ENCODE measurements around the gene CCDC185.
"Not testable (repeated sequence)": the region's sequence is repeated elsewhere in the genome, so short reads cannot be mapped to it uniquely, and the experiment has no call there.

CCDC185 gene

DNA sequence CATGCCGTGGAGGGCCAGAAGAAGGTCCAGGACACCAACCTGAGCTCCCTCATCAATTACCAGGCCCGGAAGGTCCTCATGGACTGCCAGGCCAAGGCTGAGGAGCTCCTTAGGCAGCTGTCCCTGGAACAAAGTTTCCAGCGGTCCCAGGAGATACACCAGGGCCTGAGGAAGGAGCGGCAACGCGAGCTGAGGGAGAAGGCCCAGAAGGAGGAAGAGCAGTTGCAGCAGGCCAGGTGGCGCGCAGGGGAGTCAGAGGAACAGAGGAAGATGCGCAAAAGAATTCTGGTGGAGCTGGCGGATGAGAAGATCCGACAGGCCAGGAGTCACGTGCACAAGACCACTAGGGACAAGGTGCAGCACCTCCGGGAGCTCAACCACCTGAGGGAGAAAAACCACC, 1.5 kb downstream of the CCDC185 start:
- no peak for DNase-seq

- not testable (repeated sequence) for DNase-seq
These were observed 6.2 kb downstream of the CCDC185 start for GRCh38 chr1:223399393-223399792.

DNA sequence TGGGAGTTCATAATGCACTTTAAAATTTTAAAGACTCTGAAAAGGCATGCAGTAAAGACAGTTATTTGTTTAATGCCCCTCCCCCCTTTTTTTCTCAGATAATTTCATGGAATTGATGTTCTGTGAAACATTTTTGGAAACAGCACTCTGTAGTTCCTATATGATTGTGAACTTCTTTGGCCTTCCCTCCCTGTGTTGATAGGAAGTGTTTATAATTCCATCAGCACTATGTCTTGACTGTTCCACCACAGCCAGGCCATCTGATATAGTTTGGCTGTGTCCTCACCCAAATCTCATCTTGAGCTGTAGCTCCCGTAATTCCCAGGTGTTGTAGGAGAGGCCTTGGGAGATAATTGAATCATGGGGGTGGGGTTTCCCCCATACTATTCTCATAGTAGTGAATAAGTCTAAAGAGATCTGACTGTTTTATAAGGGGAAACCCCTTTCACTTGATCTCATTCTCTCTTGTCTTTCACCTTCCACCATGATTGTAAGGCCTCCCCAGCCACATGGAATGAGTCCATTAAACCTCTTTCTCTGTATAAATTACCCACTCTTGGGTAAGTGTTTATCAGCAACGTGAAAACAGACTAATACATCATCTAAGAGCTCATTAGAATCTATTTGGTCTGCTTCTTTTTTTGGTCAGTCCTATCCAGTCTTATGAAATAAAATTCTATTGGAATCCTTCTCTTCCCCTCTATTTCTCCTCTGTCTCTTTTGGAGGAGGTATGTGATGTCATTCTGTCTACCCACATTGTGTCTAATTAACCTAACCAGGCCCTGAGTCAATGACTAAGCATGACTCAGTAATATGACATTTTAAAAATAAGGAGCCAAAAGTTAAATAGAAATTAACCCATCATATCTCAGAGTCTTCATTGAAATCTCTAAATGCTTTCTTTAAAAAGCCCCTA, 8.9 kb downstream of the CCDC185 start:
- DNase-seq = no peak

DNA sequence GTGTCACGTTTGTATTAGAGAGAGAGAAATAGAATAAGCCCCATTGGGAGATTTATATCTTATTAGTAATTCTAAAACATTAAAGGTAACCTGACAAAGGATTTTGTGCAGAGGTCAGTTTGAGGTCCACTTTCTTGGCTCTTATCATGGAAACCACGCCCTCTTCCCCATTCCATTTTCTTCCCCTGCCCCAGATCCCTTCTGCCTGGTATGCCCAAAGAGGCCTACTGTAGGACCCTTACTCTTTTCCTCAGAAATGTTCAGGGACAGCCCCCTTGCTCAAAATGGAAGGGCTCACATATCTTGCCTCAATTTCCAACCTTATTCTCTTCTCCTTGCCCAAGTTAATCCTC, 9.6 kb downstream of the CCDC185 start:
- no peak for DNase-seq

DNA sequence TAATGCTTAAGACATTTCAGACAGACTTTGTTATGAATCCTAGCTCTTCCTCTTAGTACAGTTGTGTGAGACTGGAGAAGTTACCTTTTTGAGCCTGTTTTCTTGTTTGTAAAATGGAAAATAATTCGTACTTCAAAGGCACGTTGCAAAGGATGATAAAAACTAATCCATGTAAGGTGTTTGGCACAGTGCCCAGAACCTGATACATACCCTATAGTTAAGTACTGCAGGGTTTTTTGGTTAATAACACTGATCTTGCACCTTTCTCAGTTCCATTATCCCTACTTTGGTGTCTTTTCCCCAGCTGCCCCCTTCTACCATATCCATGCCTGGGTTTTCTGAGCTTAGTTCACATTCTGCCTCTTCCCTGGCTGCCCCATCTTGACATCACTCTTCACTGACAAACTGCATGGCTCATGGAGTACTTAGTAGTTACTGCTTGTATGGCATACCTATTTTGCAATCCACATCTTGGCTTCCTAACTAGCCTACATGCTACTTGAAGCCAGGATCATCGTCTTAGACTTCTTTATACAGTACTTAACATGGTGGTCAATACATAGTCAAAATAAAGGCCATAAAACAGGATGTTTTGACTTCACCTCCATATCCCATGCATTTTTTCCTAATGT, 10.1 kb downstream of the CCDC185 start:
- no peak for DNase-seq

GRCh38 chr1:223405507-223405906, 12.3 kb downstream of the CCDC185 start:
- DNase-seq = peak in 1 of 5 experiments; percentile 58

GRCh38 chr1:223410036-223410435, 16.8 kb downstream of the CCDC185 start:
- DNase-seq = no peak

GRCh38 chr1:223411309-223411708, 18.1 kb downstream of the CCDC185 start:
- no peak for DNase-seq

GRCh38 chr1:223411710-223412109, 18.5 kb downstream of the CCDC185 start:
- DNase-seq = no peak

DNA sequence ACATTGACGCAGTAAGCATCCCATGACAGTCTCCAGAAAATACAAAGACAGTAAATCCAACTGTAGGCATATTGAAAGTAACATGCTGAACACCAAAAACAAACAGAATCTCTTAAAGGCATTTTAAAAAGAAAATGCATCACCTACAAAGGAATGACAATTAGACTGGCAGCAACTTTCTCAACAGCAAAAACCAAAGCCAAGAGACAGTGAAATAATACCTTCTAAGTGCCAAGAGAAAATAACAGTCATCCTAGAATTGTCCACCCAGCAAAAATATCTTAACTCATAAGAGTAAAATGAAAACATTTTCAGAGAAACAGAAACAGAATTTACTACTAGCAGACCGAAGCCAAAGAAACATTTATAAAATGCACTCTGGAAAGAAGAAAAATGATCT, 20.0 kb downstream of the CCDC185 start:
- no peak for DNase-seq

DNA sequence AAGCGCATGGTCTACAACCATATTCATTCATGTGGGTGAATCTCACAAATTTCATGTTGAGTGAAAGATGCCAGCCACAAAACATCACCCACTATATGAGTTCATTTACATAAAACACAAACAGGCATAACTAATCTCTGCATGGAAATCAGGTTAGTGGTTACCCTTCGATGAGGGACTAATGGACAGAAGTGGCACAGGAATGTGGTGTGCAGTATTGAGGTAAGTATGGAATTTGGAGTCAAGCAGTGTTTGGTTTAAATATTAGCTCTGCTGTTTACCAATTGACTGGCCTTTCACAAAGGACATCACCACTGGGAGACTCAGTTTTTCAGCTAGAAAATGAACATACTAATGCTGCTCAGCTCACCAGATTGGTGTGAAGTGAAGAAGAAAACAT, 24.2 kb downstream of the CCDC185 start:
- DNase-seq = no peak

GRCh38 chr1:223417903-223418663, 24.9 kb downstream of the CCDC185 start:
- no peak for DNase-seq

- no peak for DNase-seq
These were observed 25.9 kb downstream of the CCDC185 start for GRCh38 chr1:223419115-223419514.

DNA sequence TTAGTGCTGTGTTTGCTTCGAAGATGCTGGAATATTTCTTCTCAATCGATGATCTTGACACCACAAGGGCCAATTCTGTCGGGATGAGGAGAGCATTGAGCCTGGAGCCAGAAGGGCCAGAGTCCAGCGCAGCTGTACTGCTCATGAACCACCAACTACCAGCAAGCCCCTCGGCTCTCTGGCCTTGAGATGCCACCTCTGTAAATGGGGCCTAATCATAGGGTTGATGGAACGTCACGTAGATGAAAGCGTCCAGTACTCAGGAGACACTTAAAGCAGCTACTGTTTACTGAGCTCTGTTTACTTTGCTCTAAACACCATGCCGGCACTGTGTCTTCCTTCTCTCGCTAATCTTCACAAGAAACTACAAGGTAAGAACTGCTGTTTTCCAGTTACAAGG, 26.3 kb downstream of the CCDC185 start:
- DNase-seq = no peak

DNA sequence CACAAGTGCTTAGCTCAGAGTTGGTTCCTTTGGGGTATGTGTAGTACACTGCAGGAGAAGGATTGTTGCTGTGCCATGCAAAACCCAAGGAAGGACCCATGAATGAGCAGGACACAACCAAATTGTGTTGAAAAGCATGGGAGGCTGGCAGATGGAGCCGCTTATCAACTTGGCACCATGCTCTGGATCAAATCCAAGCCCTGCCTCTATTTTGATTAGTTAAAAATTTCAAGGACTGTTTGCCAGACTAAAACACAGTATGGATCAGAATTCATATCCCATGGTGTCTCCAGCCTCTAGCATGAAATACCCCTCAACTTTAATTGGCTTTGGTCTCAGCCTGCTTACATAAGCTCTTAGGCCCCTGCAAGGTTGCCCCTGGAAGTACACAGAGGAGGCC, 27.8 kb downstream of the CCDC185 start:
- no peak for DNase-seq

DNA sequence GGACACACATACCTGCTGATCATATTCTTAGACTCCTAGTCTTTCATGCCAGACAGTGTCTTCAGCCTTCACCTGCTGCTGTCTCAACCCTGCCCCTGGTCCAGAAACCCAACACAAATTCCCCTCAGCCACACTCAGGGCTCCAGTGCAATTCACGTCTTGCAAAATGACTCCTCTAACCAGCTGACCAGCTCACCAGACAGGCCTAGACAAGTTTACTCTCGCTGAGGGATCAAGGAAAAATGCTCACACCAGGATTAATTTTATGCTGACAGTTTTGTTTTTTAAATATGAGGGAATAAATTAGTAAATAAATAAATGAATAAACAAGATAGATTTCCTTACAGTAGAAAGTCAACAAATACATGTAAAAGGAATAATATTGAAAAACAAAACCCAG, 28.5 kb downstream of the CCDC185 start:
- DNase-seq = no peak

GRCh38 chr1:223422911-223423310, 29.7 kb downstream of the CCDC185 start:
- DNase-seq = no peak

DNA sequence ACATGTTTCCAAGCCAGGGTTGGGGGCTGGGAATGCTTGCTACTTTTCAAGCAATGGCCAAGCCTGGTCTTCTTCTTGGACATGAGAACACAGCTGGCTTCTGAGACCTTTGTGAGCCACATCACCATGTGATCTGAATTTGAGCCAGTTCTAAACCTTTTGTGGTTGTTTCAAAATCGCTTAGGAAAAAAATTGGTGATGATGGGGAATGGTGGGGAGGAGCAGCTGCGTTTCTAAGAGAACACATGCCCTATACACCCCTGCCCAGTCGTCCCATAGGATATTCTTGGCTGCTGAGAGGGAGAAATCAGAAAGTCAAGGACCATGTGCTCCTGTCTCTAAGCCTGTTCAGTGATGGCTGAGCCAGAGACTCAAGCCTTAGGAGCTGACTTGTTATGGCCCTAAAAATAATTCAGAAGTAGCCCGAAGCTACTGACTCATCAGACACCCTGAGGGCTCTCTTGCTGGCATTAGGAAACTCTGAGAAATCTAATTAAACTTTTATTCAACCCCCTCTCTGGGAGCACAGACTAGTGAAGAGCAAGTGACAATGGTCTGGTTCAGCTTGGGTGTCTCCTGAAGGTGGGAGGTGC, 30.5 kb downstream of the CCDC185 start:
- DNase-seq = no peak

GRCh38 chr1:223425550-223425949, 32.3 kb downstream of the CCDC185 start:
- DNase-seq = no peak

DNA sequence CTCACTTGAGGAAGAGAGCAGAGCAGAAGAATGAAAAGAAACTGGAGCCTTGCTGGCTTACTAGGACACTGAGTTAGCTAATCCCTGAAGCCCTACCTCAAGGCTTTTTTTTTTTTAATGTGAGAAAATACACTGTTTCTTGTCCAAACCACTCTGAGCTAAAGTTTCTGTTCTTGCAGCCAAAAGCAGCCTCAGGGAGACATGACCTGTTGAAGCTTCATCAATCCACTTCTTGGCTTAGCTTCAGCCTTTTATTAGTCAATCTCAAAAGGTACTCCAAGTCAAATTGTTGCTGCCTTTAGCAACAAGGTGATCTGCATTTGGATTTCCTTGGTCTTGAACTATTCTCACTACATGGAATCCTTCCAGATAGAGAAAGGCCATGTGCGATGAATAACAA, 33.7 kb downstream of the CCDC185 start:
- no peak for DNase-seq

DNA sequence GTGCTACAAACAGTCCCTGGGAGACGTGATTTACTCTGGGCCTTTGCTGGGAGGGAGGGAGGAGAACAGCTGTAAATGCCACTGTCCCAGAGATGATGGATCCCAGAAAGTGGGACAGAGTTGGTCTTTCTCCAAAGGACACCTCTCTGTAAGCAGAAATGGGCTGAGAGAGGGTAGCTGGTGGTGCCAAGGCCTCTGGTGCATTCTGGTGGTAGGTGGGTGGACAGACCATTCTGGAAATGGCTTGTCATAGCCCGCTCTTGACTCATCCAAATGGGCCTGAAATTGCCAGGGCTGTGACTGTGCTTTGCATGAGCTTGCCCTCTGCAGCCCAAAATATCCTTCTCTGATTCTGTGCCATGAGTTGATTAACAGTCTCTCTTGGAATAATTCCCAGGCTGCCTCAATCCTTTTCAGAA, 36.1 kb downstream of the CCDC185 start:
- DNase-seq = no peak

DNA sequence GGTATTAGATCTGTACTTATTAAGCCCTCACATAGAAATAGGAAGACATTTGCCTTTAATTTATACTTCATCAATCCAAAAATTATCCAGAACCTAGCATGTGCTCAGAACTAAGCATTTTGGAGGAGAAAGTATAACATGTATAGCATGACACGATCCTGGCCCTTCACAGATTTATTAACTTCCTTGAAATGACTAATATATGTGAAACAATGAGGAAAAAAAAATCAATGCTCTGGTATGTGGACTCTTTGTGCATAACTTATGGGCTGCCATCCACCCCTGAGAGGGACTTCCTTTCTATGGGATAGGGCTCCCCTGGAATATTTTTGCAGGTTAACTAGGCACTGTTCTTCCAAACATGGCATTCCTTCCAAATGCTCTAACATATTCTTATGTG, 36.6 kb downstream of the CCDC185 start:
- no peak for DNase-seq

- DNase-seq = no peak
These were observed 37.0 kb downstream of the CCDC185 start for GRCh38 chr1:223430236-223430635.

All from T-helper 2 cell (primary cell).